ENCODE results near the gene GRK5. TPM values are rescaled to one million over a fixed set of nuclear protein-coding genes. Genes with fewer than 3 reads are reported as not detected.

GRK5 gene
- total RNA-seq, 2 donors from 2014 or later = 9.1 to 11.9 TPM

- 74 to 78% methylated on average over 10 to 12 of the region's 12 CpGs for WGBS, 2 experiments (ENCODE audit: insufficient coverage in 1 of 2, insufficient read length in 1 of 2)
- no peaks in the 10 kb centered on the region for H3K36me3 ChIP-seq (ENCODE audit: control insufficient read depth, insufficient read depth, low read length)
- Mint-ChIP-seq H3K27ac (no peak overlapping the region), H3K4me1 (peaks cover 7% of the 10 kb centered on the region), H3K27me3 (ENCODE audit: insufficient read depth) (peaks cover 6% of the 10 kb centered on the region), H3K9me3 (no peaks in the 10 kb centered on the region), H3K36me3 (ENCODE audit: low read depth) (no peaks in the 10 kb centered on the region), H3K4me3 (no peak overlapping the region)
- no peak overlapping the region for H3K4me3 ChIP-seq (ENCODE audit: low read length)
- DNase-seq = peak; percentile 73
- H3K9ac ChIP-seq (ENCODE audit: extremely low read depth, low read length, poor library complexity, severe bottlenecking) = no peak overlapping the region
- no peak for TF ChIP-seq CTCF (conservative IDR thresholded peaks at IDR 0.05)
- H3K9me3 ChIP-seq (ENCODE audit: control insufficient read depth, low read length) = no peaks in the 10 kb centered on the region
- H3K4me1 ChIP-seq (ENCODE audit: control insufficient read depth, insufficient read depth, low read length) = peaks cover 5% of the 10 kb centered on the region
- no peaks in the 10 kb centered on the region for H3K27me3 ChIP-seq (ENCODE audit: control insufficient read depth, insufficient read depth, low read length, poor library complexity, severe bottlenecking)
- no peak overlapping the region for H3K27ac ChIP-seq (ENCODE audit: low read depth, low read length)
Observed at GRCh38 chr10:119502209-119502608, 294.8 kb downstream of the GRK5 start.

GRCh38 chr10:119502618-119503155 is 295.3 kb downstream of the GRK5 start:
- H3K9ac ChIP-seq (ENCODE audit: extremely low read depth, low read length, poor library complexity, severe bottlenecking) = no peak overlapping the region
- WGBS, 2 experiments (ENCODE audit: insufficient coverage in 1 of 2, insufficient read length in 1 of 2) = 82 to 84% methylated on average over 12 to 19 of the region's 19 CpGs

GRCh38 chr10:119503821-119504220 is 296.4 kb downstream of the GRK5 start:
- peaks cover 6% of the 10 kb centered on the region for H3K27me3 Mint-ChIP-seq (ENCODE audit: insufficient read depth)
- H3K9me3 ChIP-seq (ENCODE audit: control insufficient read depth, low read length) = no peaks in the 10 kb centered on the region
- 92% methylated on average over 5 of the region's 5 CpGs; no CpG with 5 or more reads in 1 of the 2 experiments for WGBS, 2 experiments (ENCODE audit: insufficient coverage in 1 of 2, insufficient read length in 1 of 2)
- H3K36me3 ChIP-seq (ENCODE audit: control insufficient read depth, insufficient read depth, low read length) = no peaks in the 10 kb centered on the region
- no peak overlapping the region for H3K9ac ChIP-seq (ENCODE audit: extremely low read depth, low read length, poor library complexity, severe bottlenecking)
- H3K4me3 Mint-ChIP-seq = no peak overlapping the region
- H3K27ac Mint-ChIP-seq = no peak overlapping the region
- no peak for TF ChIP-seq CTCF (conservative IDR thresholded peaks at IDR 0.05)
- no peaks in the 10 kb centered on the region for H3K27me3 ChIP-seq (ENCODE audit: control insufficient read depth, insufficient read depth, low read length, poor library complexity, severe bottlenecking)
- no peak overlapping the region for H3K4me3 ChIP-seq (ENCODE audit: low read length)
- no peaks in the 10 kb centered on the region for H3K9me3 Mint-ChIP-seq
- H3K27ac ChIP-seq (ENCODE audit: low read depth, low read length) = no peak overlapping the region
- H3K4me1 Mint-ChIP-seq = peaks cover 3% of the 10 kb centered on the region
- H3K4me1 ChIP-seq (ENCODE audit: control insufficient read depth, insufficient read depth, low read length) = peaks cover 2% of the 10 kb centered on the region
- no peak for DNase-seq
- no peaks in the 10 kb centered on the region for H3K36me3 Mint-ChIP-seq (ENCODE audit: low read depth)

More at GRCh38 chr10:119502618-119503155, 295.3 kb downstream of the GRK5 start:
- no peak overlapping the region for H3K4me3 Mint-ChIP-seq
- peak; percentile 52 for DNase-seq
- no peaks in the 10 kb centered on the region for H3K27me3 ChIP-seq (ENCODE audit: control insufficient read depth, insufficient read depth, low read length, poor library complexity, severe bottlenecking)
- H3K27me3 Mint-ChIP-seq (ENCODE audit: insufficient read depth) = peaks cover 6% of the 10 kb centered on the region
- no peaks in the 10 kb centered on the region for H3K9me3 Mint-ChIP-seq
- no peaks in the 10 kb centered on the region for H3K36me3 ChIP-seq (ENCODE audit: control insufficient read depth, insufficient read depth, low read length)
- peaks cover 7% of the 10 kb centered on the region for H3K4me1 Mint-ChIP-seq
- H3K4me1 ChIP-seq (ENCODE audit: control insufficient read depth, insufficient read depth, low read length) = peaks cover 5% of the 10 kb centered on the region
- no peak overlapping the region for H3K27ac Mint-ChIP-seq
- no peak for TF ChIP-seq CTCF (conservative IDR thresholded peaks at IDR 0.05)
- H3K9me3 ChIP-seq (ENCODE audit: control insufficient read depth, low read length) = no peaks in the 10 kb centered on the region
- no peak overlapping the region for H3K4me3 ChIP-seq (ENCODE audit: low read length)
- H3K36me3 Mint-ChIP-seq (ENCODE audit: low read depth) = no peaks in the 10 kb centered on the region
- H3K27ac ChIP-seq (ENCODE audit: low read depth, low read length) = no peak overlapping the region

Measured in endodermal cell (in vitro differentiated cells).